Endodermal cell (in vitro differentiated cells): ENCODE measurements around the gene CBLC. TPM values are rescaled to one million over a fixed set of nuclear protein-coding genes. Genes with fewer than 3 reads are reported as not detected.

ENCODE experiments used
- DNase-seq: peaks from one replicate; pipeline ENCODE4 v3.0.0-alpha.2; 2017
- H3K27ac ChIP-seq: 2 replicates; pipeline ENCODE4 v1.5.1; 2013; ENCODE audit warnings: mild to moderate bottlenecking, low read depth, low read length, moderate library complexity
- H3K27me3 ChIP-seq: 2 replicates; pipeline ENCODE4 v1.6.1; 2013; ENCODE audit warnings: mild to moderate bottlenecking, low read length, moderate library complexity; ENCODE audit not compliant: insufficient read depth, control insufficient read depth, poor library complexity, severe bottlenecking
- H3K36me3 ChIP-seq: 2 replicates; pipeline ENCODE4 v1.7.0; 2013; ENCODE audit warnings: mild to moderate bottlenecking, low read length, moderate library complexity; ENCODE audit not compliant: control insufficient read depth, insufficient read depth
- H3K4me1 ChIP-seq: one replicate; pipeline ENCODE4 v1.7.0; 2013; ENCODE audit warnings: low read length; ENCODE audit not compliant: control insufficient read depth, insufficient read depth
- H3K4me3 ChIP-seq: 2 replicates; pipeline ENCODE4 v1.5.1; 2013; ENCODE audit warnings: mild to moderate bottlenecking, low read length, moderate library complexity
- H3K9ac ChIP-seq: 2 replicates; pipeline ENCODE4 v1.6.1; 2013; ENCODE audit warnings: mild to moderate bottlenecking, low read length, moderate library complexity; ENCODE audit not compliant: poor library complexity, severe bottlenecking; ENCODE audit errors: extremely low read depth
- H3K9me3 ChIP-seq: 2 replicates; pipeline ENCODE4 v1.6.1; 2013; ENCODE audit warnings: mild to moderate bottlenecking, low read length, moderate library complexity; ENCODE audit not compliant: control insufficient read depth
- H3K27ac Mint-ChIP-seq: 2 replicates; pipeline ENCODE4 v1.8.0; 2020; ENCODE audit warnings: mixed read lengths
- H3K27me3 Mint-ChIP-seq: 2 replicates; pipeline ENCODE4 v1.8.0; 2021; ENCODE audit warnings: mild to moderate bottlenecking, mixed read lengths; ENCODE audit not compliant: insufficient read depth
- H3K36me3 Mint-ChIP-seq: 2 replicates; pipeline ENCODE4 v1.8.0; 2020; ENCODE audit warnings: low read depth, mixed read lengths
- H3K4me1 Mint-ChIP-seq: 2 replicates; pipeline ENCODE4 v1.8.0; 2020; ENCODE audit warnings: mixed read lengths
- H3K4me3 Mint-ChIP-seq: 2 replicates; pipeline ENCODE4 v1.8.0; 2020; ENCODE audit warnings: mild to moderate bottlenecking, moderate library complexity, mixed read lengths
- H3K9me3 Mint-ChIP-seq: 2 replicates; pipeline ENCODE4 v1.8.0; 2020; ENCODE audit warnings: mild to moderate bottlenecking, mixed read lengths
- WGBS, 2 experiments: methylation state at CpG; one replicate each; pipeline versions ENCODE4 v1.1.5 to v1.1.7; 2013; ENCODE audit warnings: missing lambda C conversion rate in 2 of 2, mixed read lengths in 1 of 2; ENCODE audit not compliant: insufficient coverage in 1 of 2, insufficient read length in 1 of 2; 5-methylcytosine and 5-hydroxymethylcytosine counted together
- long read RNA-seq, 4 experiments: library from polyadenylated mRNA in 2 of 4; library from RNA in 1 of 4; library from capped mRNA in 1 of 4; stranded (forward) in 3 of 4; unstranded in 1 of 4; transcript quantifications; one replicate each; pipeline ENCODE4 v2.0.0, GENCODE V29; 2020 to 2021; ENCODE audit warnings: inconsistent platforms in 1 of 4
- polyA plus RNA-seq, 2 experiments: library from polyadenylated mRNA; stranded (reverse); fragments of 50-300 nt; gene quantifications; one replicate each; pipeline ENCODE4 v1.2.3, GENCODE V29; 2013
- total RNA-seq, 2 donors: library from RNA; stranded (reverse); fragmentation: NEBNext Ultra II Directional in 1 of 2; extraction: Animal tissue kit (Norgen Biotek cat#: 25700) in 1 of 2; gene quantifications; 2 replicates in 1 of 2; 3 replicates in 1 of 2; pipeline ENCODE4 v1.2.1, GENCODE V29; 2021
- TF ChIP-seq, protein P1 (sequence below): fragments of 200-600 bp; sonication (generic); conservative IDR thresholded peaks from 2 replicates; pipeline ENCODE4 v1.5.0; 2021; ENCODE audit warnings: antibody characterized with exemption, mild to moderate bottlenecking

Gene CBLC
- 10 to 100 TPM in 1 of 2 donors, 1 to 10 TPM in 1; 6.6 to 15.5 TPM for total RNA-seq
- polyA plus RNA-seq (2013, experiment 1 of 2), result 1.9 TPM
- polyA plus RNA-seq (2013, experiment 2 of 2), result 0.83 TPM
- long read RNA-seq, experiment 1, transcript CBLC-201 (11 exons, 1,579 nt), result major isoform, 6 of 9 reads
- long read RNA-seq, experiment 1, partial matches to known transcripts, result 1 of 9 reads
- long read RNA-seq, experiment 1, other reads (novel, unspliced or antisense), result 2 of 9 reads
- long read RNA-seq, experiment 2, transcript CBLC-201 (11 exons, 1,579 nt), result major isoform, 17 of 25 reads
- long read RNA-seq, experiment 2, partial matches to known transcripts, result 0 of 25 reads
- long read RNA-seq, experiment 2, other reads (novel, unspliced or antisense), result 6 of 25 reads
- long read RNA-seq, experiment 3, transcript CBLC-201 (11 exons, 1,579 nt), result major isoform, 15 of 26 reads
- long read RNA-seq, experiment 3, transcript CBLC-202 (10 exons, 1,441 nt), result minor isoform, 6 of 26 reads
- long read RNA-seq, experiment 3, partial matches to known transcripts, result 1 of 26 reads
- long read RNA-seq, experiment 3, other reads (novel, unspliced or antisense), result 4 of 26 reads
- long read RNA-seq, experiment 4, transcript CBLC-201 (11 exons, 1,579 nt), result major isoform, 13 of 17 reads
- long read RNA-seq, experiment 4, partial matches to known transcripts, result 0 of 17 reads
- long read RNA-seq, experiment 4, other reads (novel, unspliced or antisense), result 1 of 17 reads

- Histone ChIP-seq H3K27ac (no peak within 1 kb of the TSS), H3K9ac (no peak within 1 kb of the TSS), H3K9me3 (no peaks in the 10 kb centered on the region), H3K4me3 (no peak within 1 kb of the TSS), H3K4me1 (no peaks in the 10 kb centered on the region), H3K36me3 (no peaks in the 10 kb centered on the region), H3K27me3 (no peaks in the 10 kb centered on the region)
- Mint-ChIP-seq H3K4me1 (no peaks in the 10 kb centered on the region), H3K36me3 (no peaks in the 10 kb centered on the region), H3K27me3 (peaks cover 18% of the 10 kb centered on the region), H3K9me3 (no peaks in the 10 kb centered on the region), H3K27ac (no peak within 1 kb of the TSS), H3K4me3 (peak within 1 kb of the TSS; percentile 36)
- WGBS, 2 experiments, result 12 to 13% methylated on average over 17 to 47 of the region's 47 CpGs
- DNase-seq, result peak; percentile 98
- TF ChIP-seq, protein P1, sequence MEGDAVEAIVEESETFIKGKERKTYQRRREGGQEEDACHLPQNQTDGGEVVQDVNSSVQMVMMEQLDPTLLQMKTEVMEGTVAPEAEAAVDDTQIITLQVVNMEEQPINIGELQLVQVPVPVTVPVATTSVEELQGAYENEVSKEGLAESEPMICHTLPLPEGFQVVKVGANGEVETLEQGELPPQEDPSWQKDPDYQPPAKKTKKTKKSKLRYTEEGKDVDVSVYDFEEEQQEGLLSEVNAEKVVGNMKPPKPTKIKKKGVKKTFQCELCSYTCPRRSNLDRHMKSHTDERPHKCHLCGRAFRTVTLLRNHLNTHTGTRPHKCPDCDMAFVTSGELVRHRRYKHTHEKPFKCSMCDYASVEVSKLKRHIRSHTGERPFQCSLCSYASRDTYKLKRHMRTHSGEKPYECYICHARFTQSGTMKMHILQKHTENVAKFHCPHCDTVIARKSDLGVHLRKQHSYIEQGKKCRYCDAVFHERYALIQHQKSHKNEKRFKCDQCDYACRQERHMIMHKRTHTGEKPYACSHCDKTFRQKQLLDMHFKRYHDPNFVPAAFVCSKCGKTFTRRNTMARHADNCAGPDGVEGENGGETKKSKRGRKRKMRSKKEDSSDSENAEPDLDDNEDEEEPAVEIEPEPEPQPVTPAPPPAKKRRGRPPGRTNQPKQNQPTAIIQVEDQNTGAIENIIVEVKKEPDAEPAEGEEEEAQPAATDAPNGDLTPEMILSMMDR, result peak; percentile 46
Observed at GRCh38 chr19:44777715-44778347, at the start of gene CBLC. TSS of gene CBLC (plus strand) at chr19:44777890. CDS start at chr19:44777932, 42 bp downstream.

DNA sequence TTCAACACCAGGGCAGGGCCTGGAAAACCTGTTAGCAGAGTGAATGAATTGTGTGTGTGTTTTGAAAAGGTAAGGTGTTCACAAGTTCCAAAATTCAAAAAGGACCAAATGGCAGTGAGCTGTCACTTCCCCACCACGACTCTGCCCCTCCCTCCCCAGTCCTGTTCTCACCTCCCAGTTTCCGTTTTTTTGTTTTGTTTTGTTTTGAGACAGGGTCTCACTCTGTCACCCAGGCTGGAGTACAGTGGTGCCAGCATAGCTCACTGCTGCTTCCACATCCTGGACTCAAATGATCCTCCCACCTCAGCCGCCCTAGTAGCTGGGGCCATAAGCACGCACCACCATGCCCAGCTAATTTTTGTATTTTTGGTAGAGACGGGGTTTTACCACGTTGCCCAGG lies 49.5 kb upstream of the CBLC start:
- no peak overlapping the region for H3K4me3 Mint-ChIP-seq
- H3K4me1 Mint-ChIP-seq, result no peaks in the 10 kb centered on the region
- H3K27me3 ChIP-seq, result no peaks in the 10 kb centered on the region
- H3K27ac ChIP-seq, result no peak overlapping the region
- H3K27me3 Mint-ChIP-seq, result peaks cover 11% of the 10 kb centered on the region
- 79 to 86% methylated on average over 4 to 6 of the region's 6 CpGs for WGBS, 2 experiments
- H3K9me3 Mint-ChIP-seq, result no peaks in the 10 kb centered on the region
- no peak for DNase-seq
- H3K4me3 ChIP-seq, result no peak overlapping the region
- TF ChIP-seq, protein P1, result no peak
- no peaks in the 10 kb centered on the region for H3K36me3 Mint-ChIP-seq
- no peaks in the 10 kb centered on the region for H3K4me1 ChIP-seq
- no peak overlapping the region for H3K9ac ChIP-seq
- no peaks in the 10 kb centered on the region for H3K36me3 ChIP-seq
- no peaks in the 10 kb centered on the region for H3K9me3 ChIP-seq
- no peak overlapping the region for H3K27ac Mint-ChIP-seq

GRCh38 chr19:44729516-44730033 lies 48.1 kb upstream of the CBLC start:
- DNase-seq, result no peak
- TF ChIP-seq, protein P1, result no peak
- Mint-ChIP-seq H3K27me3 (peaks cover 12% of the 10 kb centered on the region), H3K36me3 (no peaks in the 10 kb centered on the region), H3K4me1 (no peaks in the 10 kb centered on the region), H3K9me3 (no peaks in the 10 kb centered on the region), H3K27ac (no peak overlapping the region), H3K4me3 (no peak overlapping the region)
- Histone ChIP-seq H3K36me3 (no peaks in the 10 kb centered on the region), H3K9ac (no peak overlapping the region), H3K27ac (no peak overlapping the region), H3K4me3 (no peak overlapping the region), H3K4me1 (no peaks in the 10 kb centered on the region), H3K27me3 (no peaks in the 10 kb centered on the region), H3K9me3 (no peaks in the 10 kb centered on the region)
- WGBS, 2 experiments, result 95% methylated on average over 8 of the region's 8 CpGs
